OCI-LY3 (cell line): ENCODE measurements around the gene HRH3.

Source experiments
- H2AFZ ChIP-seq: fragments of 200-600, 300-600 bp; shearing (Covaris generic); 2 replicates; pipeline ENCODE4 v1.6.0; 2014; ENCODE audit warnings: antibody characterized with exemption, low read depth, low read length
- H3K27ac ChIP-seq: fragments of 200-600, 300-600 bp; sonication (generic); 2 replicates; pipeline ENCODE4 v1.5.1; 2014; ENCODE audit warnings: mild to moderate bottlenecking, low read length, moderate library complexity, mixed read lengths
- H3K27me3 ChIP-seq: fragments of 200-600, 300-600 bp; sonication (generic); 2 replicates; pipeline ENCODE4 v1.6.1; 2014; ENCODE audit warnings: low read depth, low read length, mixed read lengths
- H3K36me3 ChIP-seq: fragments of 200-600, 300-600 bp; sonication (generic); replicated peaks from 2 replicates; pipeline ENCODE3; 2014; ENCODE audit warnings: low read depth, low read length, mixed read lengths
- H3K4me1 ChIP-seq: fragments of 300-600, 200-600 bp; sonication (generic); 2 replicates; pipeline ENCODE4 v1.6.1; 2014; ENCODE audit warnings: low read length, mixed read lengths
- H3K4me2 ChIP-seq: fragments of 200-600, 300-600 bp; sonication (generic); 2 replicates; pipeline ENCODE4 v1.6.1; 2014; ENCODE audit warnings: low read length, mixed read lengths
- H3K4me3 ChIP-seq: fragments of 300-600, 200-600 bp; sonication (generic); 2 replicates; pipeline ENCODE4 v1.5.1; 2014; ENCODE audit warnings: antibody characterized with exemption, mild to moderate bottlenecking, low read length, moderate library complexity
- H3K79me2 ChIP-seq: fragments of 300-600, 200-600 bp; shearing (Covaris generic); 2 replicates; pipeline ENCODE4 v1.6.1; 2014; ENCODE audit warnings: mild to moderate bottlenecking, low read length, mixed read lengths
- H3K9ac ChIP-seq: fragments of 300-600, 200-600 bp; shearing (Covaris generic); 2 replicates; pipeline ENCODE4 v1.6.0; 2014; ENCODE audit warnings: mild to moderate bottlenecking, low read length, moderate library complexity
- H3K9me3 ChIP-seq: fragments of 200-600, 300-600 bp; shearing (Covaris generic); 2 replicates; pipeline ENCODE4 v1.6.1; 2014; ENCODE audit warnings: low read length, mixed read lengths; ENCODE audit not compliant: insufficient read depth
- H4K20me1 ChIP-seq: fragments of 200-600, 300-600 bp; sonication (generic); 2 replicates; pipeline ENCODE4 v1.6.1; 2016; ENCODE audit warnings: low read length, mixed read lengths; ENCODE audit not compliant: insufficient read depth
- CTCF ChIP-seq: fragments of 200-600, 300-600 bp; sonication (generic); IDR thresholded peaks from 2 replicates; pipeline ENCODE4 v1.5.1; 2014; ENCODE audit warnings: antibody characterized with exemption, low read length, low read depth
- EZH2phosphoT487 ChIP-seq: fragments of 200-600 bp; shearing (Covaris generic); IDR thresholded peaks from 2 replicates; pipeline ENCODE4 v1.6.1; 2018; ENCODE audit warnings: antibody characterized with exemption, mixed run types, low read depth

The HRH3 gene

DNA sequence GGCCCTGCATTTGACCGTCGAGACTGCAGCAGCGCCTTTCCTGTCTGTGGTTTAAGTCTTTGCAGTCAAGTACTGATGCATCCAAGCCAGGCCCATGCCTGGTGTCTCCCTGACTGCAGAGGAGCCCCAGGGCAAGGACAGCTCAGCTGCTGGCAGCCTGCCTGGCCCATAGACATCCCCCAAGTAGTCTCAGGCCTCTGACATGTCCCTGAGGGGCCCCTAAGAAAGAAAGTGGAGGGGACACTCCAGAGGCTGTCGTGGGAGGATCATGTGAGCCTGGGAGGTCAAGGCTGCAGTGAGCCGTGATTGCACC lies 18.0 kb downstream of the HRH3 start:
- no peak overlapping the region for H3K4me3 ChIP-seq
- H3K9me3 ChIP-seq = no peaks in the 10 kb centered on the region
- no peaks in the 10 kb centered on the region for H3K4me1 ChIP-seq
- H3K79me2 ChIP-seq = no peaks in the 10 kb centered on the region
- H3K36me3 ChIP-seq = peaks cover 44% of the 10 kb centered on the region
- H3K4me2 ChIP-seq = no peak overlapping the region
- TF ChIP-seq EZH2phosphoT487 (no peak), CTCF (no peak)
- no peaks in the 10 kb centered on the region for H4K20me1 ChIP-seq
- no peak overlapping the region for H2AFZ ChIP-seq
- H3K27ac ChIP-seq = no peak overlapping the region
- no peaks in the 10 kb centered on the region for H3K27me3 ChIP-seq
- no peak overlapping the region for H3K9ac ChIP-seq

DNA sequence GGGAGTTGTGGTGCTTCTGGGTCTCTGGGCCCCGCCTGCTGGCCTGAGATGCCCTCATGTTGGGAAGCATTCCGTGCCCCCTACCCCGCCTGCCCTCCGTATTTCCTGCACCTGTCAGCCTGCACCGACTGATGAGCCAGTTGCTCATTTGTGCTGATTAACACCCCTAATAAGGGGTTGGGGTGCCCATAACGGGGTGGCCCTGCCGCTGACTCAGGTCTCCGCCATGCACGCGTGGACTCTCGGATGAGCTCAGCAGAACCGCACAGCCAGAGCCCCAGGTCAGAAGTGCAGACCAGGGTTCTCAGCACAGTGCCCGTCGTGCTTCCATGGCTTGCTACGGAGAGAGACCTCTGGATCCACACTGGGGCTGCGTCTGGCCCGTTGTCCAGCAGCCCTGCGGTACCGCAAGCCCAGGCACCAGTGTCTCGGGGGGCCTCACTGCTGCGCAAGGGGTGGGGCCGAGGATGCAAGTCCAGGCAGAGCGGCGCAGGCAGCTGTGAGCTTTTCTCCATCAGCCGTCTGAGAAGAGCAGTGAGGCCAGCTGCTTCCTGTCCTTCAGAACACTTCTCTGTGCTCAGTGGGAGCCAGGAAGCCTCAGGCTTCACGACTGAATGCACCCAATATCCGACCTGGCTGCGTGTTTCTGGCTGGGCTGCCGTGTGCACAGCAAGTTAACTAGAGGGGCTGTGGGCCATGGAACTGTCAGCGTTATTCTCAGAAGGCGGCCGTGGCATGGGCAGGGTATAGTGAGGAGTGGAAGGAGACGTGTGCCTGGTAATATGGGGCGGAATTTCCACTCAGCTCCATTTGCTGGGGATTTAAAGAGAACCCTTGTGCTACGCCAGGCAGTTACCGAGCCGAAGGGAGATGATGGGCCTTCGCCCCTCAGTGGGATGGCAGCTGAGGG lies 18.6 kb downstream of the HRH3 start:
- Histone ChIP-seq H3K79me2 (no peaks in the 10 kb centered on the region), H4K20me1 (no peaks in the 10 kb centered on the region), H3K9me3 (no peaks in the 10 kb centered on the region), H3K4me3 (no peak overlapping the region), H2AFZ (no peak overlapping the region), H3K4me1 (no peaks in the 10 kb centered on the region), H3K9ac (no peak overlapping the region), H3K4me2 (no peak overlapping the region), H3K27me3 (no peaks in the 10 kb centered on the region), H3K36me3 (peaks cover 44% of the 10 kb centered on the region), H3K27ac (no peak overlapping the region)
- no peak for TF ChIP-seq CTCF
- no peak for TF ChIP-seq EZH2phosphoT487

- TF ChIP-seq CTCF (no peak), EZH2phosphoT487 (no peak)
- H3K27ac ChIP-seq = no peak overlapping the region
- no peaks in the 10 kb centered on the region for H3K79me2 ChIP-seq
- H3K36me3 ChIP-seq = peaks cover 44% of the 10 kb centered on the region
- H3K4me3 ChIP-seq = no peak overlapping the region
- no peaks in the 10 kb centered on the region for H3K27me3 ChIP-seq
- H3K4me2 ChIP-seq = no peak overlapping the region
- no peak overlapping the region for H2AFZ ChIP-seq
- H3K9me3 ChIP-seq = no peaks in the 10 kb centered on the region
- no peaks in the 10 kb centered on the region for H4K20me1 ChIP-seq
- no peak overlapping the region for H3K9ac ChIP-seq
- H3K4me1 ChIP-seq = peaks cover 7% of the 10 kb centered on the region
Measured at GRCh38 chr20:62200491-62201172, 19.4 kb downstream of the HRH3 start.

- Histone ChIP-seq H3K9ac (no peak overlapping the region), H2AFZ (no peak overlapping the region), H3K36me3 (peaks cover 44% of the 10 kb centered on the region), H3K79me2 (no peaks in the 10 kb centered on the region), H3K27ac (no peak overlapping the region), H3K4me1 (peaks cover 14% of the 10 kb centered on the region), H3K4me3 (no peak overlapping the region), H3K4me2 (no peak overlapping the region), H3K27me3 (no peaks in the 10 kb centered on the region), H3K9me3 (no peaks in the 10 kb centered on the region), H4K20me1 (no peaks in the 10 kb centered on the region)
- no peak for TF ChIP-seq EZH2phosphoT487
- TF ChIP-seq CTCF = no peak
Measured at GRCh38 chr20:62198931-62199330, 21.1 kb downstream of the HRH3 start.
